HepG2 (cell line): Measurements from ENCODE around the gene C1orf50. TPM values are rescaled to one million over a fixed set of nuclear protein-coding genes. Genes with fewer than 3 reads are reported as not detected.

ENCODE experiments used
- ETV6 ChIP-seq: sonication (generic); formaldehyde crosslinking; conservative IDR thresholded peaks from 2 replicates; pipeline ENCODE4 v1.4.0; 2020; ENCODE audit warnings: missing genetic modification reagents
- HOMEZ ChIP-seq: IDR thresholded peaks from 2 replicates; pipeline ENCODE4 v1.6.1; 2016; ENCODE audit warnings: low read depth
- NRL ChIP-seq: sonication (generic); formaldehyde crosslinking; IDR thresholded peaks from 2 replicates; pipeline ENCODE4 v1.5.0; 2020; ENCODE audit warnings: missing genetic modification reagents, mild to moderate bottlenecking, moderate library complexity, borderline replicate concordance
- THYN1 ChIP-seq: sonication (generic); formaldehyde crosslinking; IDR thresholded peaks from 2 replicates; pipeline ENCODE4 v1.8.1; 2023; ENCODE audit warnings: low read depth, mild to moderate bottlenecking, moderate library complexity, missing genetic modification reagents, borderline replicate concordance
- YEATS4 ChIP-seq: sonication (generic); formaldehyde crosslinking; IDR thresholded peaks from 2 replicates; pipeline ENCODE4 v1.4.0; 2020; ENCODE audit warnings: missing genetic modification reagents, borderline replicate concordance
- ZFP36 ChIP-seq: fragments of 150-350 bp; IDR thresholded peaks from 2 replicates; pipeline ENCODE4 v1.6.1; 2018; ENCODE audit warnings: borderline replicate concordance, low read length, low read depth; ENCODE audit not compliant: partially characterized antibody
- ZNF235 ChIP-seq: sonication (generic); formaldehyde crosslinking; IDR thresholded peaks from 2 replicates; pipeline ENCODE4 v1.8.1; 2023; ENCODE audit warnings: mild to moderate bottlenecking, missing genetic modification reagents, borderline replicate concordance
- ZNF407 ChIP-seq: sonication (generic); formaldehyde crosslinking; IDR thresholded peaks from one replicate; pipeline ENCODE4 v1.5.1; 2020; ENCODE audit warnings: mild to moderate bottlenecking, missing genetic modification reagents; ENCODE audit errors: not compliant biosample characterization
- ZNF431 ChIP-seq: sonication (generic); formaldehyde crosslinking; IDR thresholded peaks from 2 replicates; pipeline ENCODE4 v1.9.0; 2022; ENCODE audit warnings: missing genetic modification reagents, low read depth, mild to moderate bottlenecking, borderline replicate concordance
- ZNF740 ChIP-seq: sonication (generic); formaldehyde crosslinking; IDR thresholded peaks from 2 replicates; pipeline ENCODE4 v1.4.0; 2020; ENCODE audit warnings: missing genetic modification reagents
- polyA plus RNA-seq, 8 experiments: library from polyadenylated mRNA; depleted of rRNA in 3 of 8; stranded (reverse) in 7 of 8; unstranded in 1 of 8; fragments of >200 nt; fragmentation: Illumina TruSeq in 4 of 8; extraction: Trizol in 4 of 8; gene quantifications; 2 replicates each; pipeline versions ENCODE4 v1.2.1 to v1.2.3, GENCODE V29; 2011 to 2016; ENCODE audit warnings: low read depth in 4 of 8, missing spikeins in 1 of 8, mixed read lengths in 1 of 8; ENCODE audit not compliant: insufficient read depth in 1 of 8
- total RNA-seq, 5 experiments: library from RNA; depleted of rRNA; stranded (reverse); fragments of >200 nt; fragmentation: Illumina TruSeq; extraction: Trizol; gene quantifications; 2 replicates each; pipeline ENCODE4 v1.2.3, GENCODE V29; 2016; ENCODE audit warnings: low read depth in 1 of 5
- TF ChIP-seq, protein P1 (sequence below): sonication (generic); formaldehyde crosslinking; IDR thresholded peaks from 2 replicates; pipeline ENCODE4 v1.5.0; 2020; ENCODE audit warnings: missing genetic modification reagents, mild to moderate bottlenecking, borderline replicate concordance
- TF ChIP-seq, protein P2 (sequence below): sonication (generic); formaldehyde crosslinking; IDR thresholded peaks from 2 replicates; pipeline ENCODE4 v1.4.0; 2020; ENCODE audit warnings: missing genetic modification reagents
- TF ChIP-seq, protein P3 (sequence below): sonication (generic); formaldehyde crosslinking; IDR thresholded peaks from 2 replicates; pipeline ENCODE4 v1.4.0; 2020; ENCODE audit warnings: missing genetic modification reagents; ENCODE audit errors: not compliant biosample characterization

Gene C1orf50
- total and polyA plus RNA-seq, 2 of the 13 experiments (the other 11 are each of a cell fraction or from before 2014, with no cell fraction given): 4.3 to 4.8 TPM

GRCh38 chr1:42740851-42741580, 26.0 kb upstream of the C1orf50 start (continued):
- TF ChIP-seq ZNF407 (CRISPR knock-in tag) (no peak), THYN1 (CRISPR knock-in tag) (no peak), HOMEZ (CRISPR knock-in tag) (no peak), YEATS4 (no peak), NRL (CRISPR knock-in tag) (no peak), ZNF431 (CRISPR knock-in tag) (no peak), ZNF740 (CRISPR knock-in tag) (no peak), ETV6 (CRISPR knock-in tag) (no peak), ZFP36 (no peak), ZNF235 (CRISPR knock-in tag) (no peak)
- TF ChIP-seq, protein P1, sequence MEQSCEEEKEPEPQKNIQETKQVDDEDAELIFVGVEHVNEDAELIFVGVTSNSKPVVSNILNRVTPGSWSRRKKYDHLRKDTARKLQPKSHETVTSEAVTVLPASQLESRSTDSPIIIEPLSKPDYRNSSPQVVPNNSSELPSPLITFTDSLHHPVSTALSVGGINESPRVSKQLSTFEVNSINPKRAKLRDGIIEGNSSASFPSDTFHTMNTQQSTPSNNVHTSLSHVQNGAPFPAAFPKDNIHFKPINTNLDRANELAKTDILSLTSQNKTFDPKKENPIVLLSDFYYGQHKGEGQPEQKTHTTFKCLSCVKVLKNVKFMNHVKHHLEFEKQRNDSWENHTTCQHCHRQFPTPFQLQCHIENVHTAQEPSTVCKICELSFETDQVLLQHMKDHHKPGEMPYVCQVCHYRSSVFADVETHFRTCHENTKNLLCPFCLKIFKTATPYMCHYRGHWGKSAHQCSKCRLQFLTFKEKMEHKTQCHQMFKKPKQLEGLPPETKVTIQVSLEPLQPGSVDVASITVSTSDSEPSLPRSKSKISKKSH (CRISPR knock-in tag): no peak
- TF ChIP-seq, protein P2, sequence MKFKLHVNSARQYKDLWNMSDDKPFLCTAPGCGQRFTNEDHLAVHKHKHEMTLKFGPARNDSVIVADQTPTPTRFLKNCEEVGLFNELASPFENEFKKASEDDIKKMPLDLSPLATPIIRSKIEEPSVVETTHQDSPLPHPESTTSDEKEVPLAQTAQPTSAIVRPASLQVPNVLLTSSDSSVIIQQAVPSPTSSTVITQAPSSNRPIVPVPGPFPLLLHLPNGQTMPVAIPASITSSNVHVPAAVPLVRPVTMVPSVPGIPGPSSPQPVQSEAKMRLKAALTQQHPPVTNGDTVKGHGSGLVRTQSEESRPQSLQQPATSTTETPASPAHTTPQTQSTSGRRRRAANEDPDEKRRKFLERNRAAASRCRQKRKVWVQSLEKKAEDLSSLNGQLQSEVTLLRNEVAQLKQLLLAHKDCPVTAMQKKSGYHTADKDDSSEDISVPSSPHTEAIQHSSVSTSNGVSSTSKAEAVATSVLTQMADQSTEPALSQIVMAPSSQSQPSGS (CRISPR knock-in tag): no peak
- TF ChIP-seq, protein P3, sequence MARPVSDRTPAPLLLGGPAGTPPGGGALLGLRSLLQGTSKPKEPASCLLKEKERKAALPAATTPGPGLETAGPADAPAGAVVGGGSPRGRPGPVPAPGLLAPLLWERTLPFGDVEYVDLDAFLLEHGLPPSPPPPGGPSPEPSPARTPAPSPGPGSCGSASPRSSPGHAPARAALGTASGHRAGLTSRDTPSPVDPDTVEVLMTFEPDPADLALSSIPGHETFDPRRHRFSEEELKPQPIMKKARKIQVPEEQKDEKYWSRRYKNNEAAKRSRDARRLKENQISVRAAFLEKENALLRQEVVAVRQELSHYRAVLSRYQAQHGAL (CRISPR knock-in tag): no peak
